DMS 273 treated with DMSO at 0.1 percent for 48 hours (cell line): ENCODE results near the gene THBS1.

Source experiments
- DNase-seq: peaks from one replicate; lab custom pipeline; 2025; lab: John Stamatoyannopoulos, UW

THBS1 gene

DNA sequence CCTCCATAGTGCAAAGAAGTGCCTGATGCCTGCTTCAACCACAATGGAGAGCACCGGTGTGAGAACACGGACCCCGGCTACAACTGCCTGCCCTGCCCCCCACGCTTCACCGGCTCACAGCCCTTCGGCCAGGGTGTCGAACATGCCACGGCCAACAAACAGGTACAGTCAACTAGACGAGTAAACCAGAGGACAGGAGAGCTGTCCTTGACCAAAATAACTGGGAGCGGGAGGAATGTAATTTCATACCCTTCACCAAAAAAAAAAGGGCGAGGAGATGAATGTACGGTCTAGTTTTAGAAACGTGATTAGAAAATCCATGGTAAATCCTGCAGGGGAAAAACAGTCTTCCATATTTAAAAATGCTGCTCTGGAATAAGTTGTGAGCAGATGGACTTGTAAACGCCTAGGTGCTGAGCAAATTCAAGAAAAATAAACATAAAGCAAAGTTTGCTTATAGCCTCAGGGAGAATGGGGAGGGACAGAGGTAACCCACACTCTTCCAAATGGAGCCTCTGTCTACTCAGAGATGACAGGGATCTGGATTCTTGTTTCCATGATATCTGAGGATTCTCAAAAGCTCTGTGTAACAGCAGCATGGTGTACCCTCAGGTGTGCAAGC is 8.4 kb downstream of the THBS1 start:
- DNase-seq, result no peak

DNA sequence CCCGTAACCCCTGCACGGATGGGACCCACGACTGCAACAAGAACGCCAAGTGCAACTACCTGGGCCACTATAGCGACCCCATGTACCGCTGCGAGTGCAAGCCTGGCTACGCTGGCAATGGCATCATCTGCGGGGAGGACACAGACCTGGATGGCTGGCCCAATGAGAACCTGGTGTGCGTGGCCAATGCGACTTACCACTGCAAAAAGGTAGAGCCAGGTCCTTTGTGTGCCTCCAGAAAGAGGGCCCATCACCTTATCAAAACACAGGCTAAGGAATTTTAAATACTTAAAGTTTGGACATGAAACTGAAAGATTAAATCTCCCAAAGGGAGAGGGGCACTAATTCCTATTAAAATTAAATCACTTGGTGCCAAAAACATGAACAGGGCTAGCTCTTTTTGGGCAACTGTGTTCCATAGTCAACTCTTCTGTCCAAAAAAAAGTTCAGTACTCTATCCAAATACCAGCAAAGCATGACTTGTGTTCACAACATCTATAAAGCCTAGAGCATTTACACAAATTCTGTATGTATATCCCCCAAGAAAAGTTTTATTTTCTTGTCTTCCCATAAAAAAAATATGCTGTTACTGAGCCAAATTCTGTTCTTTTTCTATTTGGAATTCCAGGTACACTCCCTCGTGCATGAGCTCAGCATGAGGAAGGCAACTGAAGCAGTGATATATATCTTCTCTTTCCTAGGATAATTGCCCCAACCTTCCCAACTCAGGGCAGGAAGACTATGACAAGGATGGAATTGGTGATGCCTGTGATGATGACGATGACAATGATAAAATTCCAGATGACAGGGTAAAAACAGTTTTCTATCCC is 9.2 kb downstream of the THBS1 start:
- DNase-seq, result no peak

DNA sequence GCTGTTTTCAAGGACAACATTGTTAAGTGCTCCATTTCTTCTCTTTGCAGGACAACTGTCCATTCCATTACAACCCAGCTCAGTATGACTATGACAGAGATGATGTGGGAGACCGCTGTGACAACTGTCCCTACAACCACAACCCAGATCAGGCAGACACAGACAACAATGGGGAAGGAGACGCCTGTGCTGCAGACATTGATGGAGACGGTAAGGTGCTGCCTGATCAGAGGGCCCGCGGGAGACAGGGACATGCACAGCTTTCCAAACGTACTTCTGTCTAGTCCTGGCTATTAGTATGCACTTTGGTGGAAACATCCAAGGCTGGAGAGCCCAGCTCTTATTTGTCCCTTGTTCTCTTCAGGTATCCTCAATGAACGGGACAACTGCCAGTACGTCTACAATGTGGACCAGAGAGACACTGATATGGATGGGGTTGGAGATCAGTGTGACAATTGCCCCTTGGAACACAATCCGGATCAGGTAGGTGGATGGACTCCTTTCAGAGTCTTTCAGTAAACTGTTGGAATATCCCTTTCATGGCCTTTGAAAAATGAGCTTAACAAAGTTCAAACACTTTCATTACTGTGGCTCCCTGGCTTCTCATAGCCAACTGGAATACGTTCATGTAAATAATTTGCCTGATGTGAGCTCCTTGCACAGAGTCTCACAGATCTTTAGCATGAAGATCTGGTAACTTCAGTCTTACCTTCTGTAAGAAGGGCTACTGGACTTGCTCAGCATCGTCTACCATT is 10.4 kb downstream of the THBS1 start:
- no peak for DNase-seq

DNA sequence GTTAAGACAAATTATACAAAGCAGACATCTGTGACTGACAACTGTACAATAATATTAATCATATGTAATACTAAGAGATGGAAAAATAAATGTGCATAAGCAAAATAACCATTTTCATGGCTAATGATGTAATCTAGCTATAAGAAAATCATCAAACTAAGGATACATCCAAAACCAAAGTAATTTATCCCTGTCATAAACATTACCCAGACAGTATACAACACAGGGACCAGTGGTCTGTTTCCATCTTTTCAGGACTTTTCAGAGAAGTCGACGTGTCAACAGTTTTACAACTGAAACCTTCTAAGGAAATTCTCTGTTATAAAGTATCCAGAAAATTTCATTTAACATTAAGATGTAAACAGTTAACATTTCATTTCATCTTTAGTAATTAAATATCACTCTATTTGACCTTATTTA is 11.0 kb downstream of the THBS1 start:
- no peak for DNase-seq

DNA sequence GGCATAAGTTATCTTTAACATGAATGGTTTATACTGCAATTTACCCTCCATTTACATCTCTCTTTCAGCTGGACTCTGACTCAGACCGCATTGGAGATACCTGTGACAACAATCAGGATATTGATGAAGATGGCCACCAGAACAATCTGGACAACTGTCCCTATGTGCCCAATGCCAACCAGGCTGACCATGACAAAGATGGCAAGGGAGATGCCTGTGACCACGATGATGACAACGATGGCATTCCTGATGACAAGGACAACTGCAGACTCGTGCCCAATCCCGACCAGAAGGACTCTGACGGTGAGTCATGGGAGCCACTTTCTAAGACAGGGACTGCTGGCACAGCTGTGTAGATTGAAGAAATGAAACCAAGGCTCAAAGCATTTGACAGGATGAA is 11.6 kb downstream of the THBS1 start:
- DNase-seq, result no peak

DNA sequence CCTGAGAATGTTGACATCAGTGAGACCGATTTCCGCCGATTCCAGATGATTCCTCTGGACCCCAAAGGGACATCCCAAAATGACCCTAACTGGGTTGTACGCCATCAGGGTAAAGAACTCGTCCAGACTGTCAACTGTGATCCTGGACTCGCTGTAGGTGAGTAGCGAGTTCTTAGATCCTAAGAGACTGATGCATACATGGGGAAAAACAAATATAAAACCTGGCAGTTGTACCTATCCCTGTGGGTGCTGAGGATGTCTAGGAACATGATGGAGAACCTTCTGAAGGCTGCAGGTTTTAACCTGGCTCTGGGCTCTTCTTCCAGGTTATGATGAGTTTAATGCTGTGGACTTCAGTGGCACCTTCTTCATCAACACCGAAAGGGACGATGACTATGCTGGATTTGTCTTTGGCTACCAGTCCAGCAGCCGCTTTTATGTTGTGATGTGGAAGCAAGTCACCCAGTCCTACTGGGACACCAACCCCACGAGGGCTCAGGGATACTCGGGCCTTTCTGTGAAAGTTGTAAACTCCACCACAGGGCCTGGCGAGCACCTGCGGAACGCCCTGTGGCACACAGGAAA is 12.3 kb downstream of the THBS1 start:
- no peak for DNase-seq

DNA sequence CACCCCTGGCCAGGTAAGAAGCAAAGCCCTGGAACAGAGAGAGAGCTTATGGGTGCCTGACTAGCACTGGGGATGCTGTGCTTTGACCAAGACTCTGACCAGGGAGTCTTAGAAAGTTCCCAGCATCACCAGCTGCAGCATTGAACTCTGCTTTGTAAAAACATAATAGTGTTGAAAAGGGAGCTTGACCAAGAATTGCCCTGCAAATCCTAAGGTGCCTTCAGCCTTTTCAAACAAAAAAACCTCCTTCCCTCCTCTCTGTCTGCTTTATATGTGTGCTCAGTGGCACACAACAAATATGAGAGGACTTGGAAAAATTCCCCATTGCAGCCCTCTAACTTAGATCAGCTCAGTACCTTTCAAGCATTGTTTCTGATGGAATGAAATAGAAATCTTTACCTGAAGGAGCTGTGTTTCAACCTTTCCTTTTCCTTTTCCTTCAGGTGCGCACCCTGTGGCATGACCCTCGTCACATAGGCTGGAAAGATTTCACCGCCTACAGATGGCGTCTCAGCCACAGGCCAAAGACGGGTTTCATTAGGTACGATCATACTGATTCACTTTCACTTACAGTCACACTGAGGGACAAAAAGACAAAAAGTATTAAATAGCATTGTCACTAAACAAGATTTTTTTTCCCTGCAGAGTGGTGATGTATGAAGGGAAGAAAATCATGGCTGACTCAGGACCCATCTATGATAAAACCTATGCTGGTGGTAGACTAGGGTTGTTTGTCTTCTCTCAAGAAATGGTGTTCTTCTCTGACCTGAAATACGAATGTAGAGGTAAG is 13.0 kb downstream of the THBS1 start:
- no peak for DNase-seq

DNA sequence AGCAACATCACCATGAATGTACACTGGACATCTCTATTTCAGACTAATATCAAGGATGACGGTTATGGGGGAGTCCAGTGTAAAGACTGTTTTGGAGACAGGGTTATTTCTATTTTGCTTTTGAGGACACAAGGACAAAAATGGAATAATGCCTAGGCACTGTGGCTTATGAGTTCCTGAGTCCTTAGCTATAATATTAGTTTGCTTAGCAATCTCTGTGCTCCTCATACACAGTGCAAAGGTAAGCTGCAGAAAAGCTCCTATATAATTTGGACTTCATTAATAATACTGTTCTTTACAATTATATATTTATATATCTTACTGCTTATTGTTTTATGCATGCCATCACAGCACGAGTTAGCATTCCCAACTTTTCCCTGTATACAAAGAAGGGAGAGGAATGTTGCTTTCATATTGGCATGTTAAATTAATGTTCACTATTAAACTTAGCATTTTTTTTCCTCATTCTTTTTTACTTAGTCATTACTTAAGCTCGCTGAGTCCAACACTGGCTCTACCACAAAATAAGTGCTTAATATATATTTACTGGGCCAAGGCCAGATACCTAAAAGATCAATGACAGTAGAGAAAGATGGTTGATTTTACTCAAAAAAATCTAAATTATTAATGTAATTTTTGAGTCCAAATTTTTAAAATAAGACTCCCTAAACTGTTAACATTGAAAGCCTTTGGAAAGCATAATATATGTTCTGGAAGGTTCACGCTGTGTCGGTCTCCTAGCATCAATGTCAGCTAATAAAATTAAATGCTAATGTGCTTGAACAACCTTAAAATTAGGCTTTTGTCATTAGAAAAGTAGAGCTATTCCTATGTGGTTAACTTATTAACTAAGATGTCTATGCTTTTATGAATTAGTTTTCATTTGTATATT is 13.8 kb downstream of the THBS1 start:
- DNase-seq, result no peak

DNA sequence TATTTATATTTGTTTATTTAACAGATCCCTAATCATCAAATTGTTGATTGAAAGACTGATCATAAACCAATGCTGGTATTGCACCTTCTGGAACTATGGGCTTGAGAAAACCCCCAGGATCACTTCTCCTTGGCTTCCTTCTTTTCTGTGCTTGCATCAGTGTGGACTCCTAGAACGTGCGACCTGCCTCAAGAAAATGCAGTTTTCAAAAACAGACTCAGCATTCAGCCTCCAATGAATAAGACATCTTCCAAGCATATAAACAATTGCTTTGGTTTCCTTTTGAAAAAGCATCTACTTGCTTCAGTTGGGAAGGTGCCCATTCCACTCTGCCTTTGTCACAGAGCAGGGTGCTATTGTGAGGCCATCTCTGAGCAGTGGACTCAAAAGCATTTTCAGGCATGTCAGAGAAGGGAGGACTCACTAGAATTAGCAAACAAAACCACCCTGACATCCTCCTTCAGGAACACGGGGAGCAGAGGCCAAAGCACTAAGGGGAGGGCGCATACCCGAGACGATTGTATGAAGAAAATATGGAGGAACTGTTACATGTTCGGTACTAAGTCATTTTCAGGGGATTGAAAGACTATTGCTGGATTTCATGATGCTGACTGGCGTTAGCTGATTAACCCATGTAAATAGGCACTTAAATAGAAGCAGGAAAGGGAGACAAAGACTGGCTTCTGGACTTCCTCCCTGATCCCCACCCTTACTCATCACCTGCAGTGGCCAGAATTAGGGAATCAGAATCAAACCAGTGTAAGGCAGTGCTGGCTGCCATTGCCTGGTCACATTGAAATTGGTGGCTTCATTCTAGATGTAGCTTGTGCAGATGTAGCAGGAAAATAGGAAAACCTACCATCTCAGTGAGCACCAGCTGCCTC is 14.7 kb downstream of the THBS1 start:
- no peak for DNase-seq

DNA sequence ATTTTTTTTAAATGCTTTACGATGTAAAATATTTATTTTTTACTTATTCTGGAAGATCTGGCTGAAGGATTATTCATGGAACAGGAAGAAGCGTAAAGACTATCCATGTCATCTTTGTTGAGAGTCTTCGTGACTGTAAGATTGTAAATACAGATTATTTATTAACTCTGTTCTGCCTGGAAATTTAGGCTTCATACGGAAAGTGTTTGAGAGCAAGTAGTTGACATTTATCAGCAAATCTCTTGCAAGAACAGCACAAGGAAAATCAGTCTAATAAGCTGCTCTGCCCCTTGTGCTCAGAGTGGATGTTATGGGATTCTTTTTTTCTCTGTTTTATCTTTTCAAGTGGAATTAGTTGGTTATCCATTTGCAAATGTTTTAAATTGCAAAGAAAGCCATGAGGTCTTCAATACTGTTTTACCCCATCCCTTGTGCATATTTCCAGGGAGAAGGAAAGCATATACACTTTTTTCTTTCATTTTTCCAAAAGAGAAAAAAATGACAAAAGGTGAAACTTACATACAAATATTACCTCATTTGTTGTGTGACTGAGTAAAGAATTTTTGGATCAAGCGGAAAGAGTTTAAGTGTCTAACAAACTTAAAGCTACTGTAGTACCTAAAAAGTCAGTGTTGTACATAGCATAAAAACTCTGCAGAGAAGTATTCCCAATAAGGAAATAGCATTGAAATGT is 15.6 kb downstream of the THBS1 start:
- DNase-seq, result no peak

DNA sequence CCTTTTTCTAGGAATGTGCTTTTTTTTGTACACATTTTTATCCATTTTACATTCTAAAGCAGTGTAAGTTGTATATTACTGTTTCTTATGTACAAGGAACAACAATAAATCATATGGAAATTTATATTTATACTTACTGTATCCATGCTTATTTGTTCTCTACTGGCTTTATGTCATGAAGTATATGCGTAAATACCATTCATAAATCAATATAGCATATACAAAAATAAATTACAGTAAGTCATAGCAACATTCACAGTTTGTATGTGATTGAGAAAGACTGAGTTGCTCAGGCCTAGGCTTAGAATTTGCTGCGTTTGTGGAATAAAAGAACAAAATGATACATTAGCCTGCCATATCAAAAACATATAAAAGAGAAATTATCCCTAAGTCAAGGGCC is 16.5 kb downstream of the THBS1 start:
- no peak for DNase-seq

DNA sequence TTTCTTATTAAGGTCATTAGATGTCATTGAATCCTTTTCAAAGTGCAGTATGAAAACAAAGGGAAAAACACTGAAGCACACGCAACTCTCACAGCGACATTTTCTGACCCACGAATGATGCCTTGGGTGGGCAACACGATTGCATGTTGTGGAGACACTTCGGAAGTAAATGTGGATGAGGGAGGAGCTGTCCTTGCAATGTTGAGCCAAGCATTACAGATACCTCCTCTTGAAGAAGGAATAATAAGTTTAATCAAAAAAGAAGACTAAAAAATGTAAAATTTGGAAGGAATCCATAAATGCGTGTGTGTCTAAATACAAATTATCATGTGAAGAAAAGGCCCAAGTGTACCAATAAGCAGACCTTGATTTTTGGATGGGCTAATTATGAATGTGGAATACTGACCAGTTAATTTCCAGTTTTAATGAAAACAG is 16.9 kb downstream of the THBS1 start:
- DNase-seq, result no peak

DNA sequence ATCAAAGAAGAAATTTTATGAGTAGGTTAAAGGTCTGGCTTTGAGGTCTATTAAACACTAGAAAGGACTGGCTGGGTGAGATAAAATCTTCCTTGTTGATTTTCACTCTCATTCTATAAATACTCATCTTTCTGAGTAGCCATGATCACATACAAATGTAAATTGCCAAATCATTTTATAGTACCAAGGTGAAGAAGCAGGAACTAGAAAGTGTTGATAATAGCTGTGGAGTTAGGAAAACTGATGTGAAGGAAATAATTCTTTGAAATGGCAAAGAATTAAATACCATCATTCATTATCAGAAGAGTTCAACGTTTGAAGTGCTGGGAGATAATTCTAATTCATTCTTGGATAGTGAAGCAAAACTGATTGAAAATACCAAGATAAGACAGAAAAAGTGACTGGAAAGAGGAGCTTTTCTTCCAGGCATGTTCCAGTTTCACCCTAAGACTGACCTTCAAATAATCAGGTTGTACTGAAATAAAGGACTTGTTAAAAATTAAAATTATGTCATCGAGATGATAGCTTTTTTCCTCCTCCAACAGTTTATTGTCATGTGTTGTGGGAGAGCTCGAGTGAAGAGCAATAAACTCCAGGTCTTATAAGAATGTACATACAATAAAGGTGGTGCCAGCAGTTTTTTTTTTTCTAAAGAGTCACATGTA is 17.4 kb downstream of the THBS1 start:
- no peak for DNase-seq

DNA sequence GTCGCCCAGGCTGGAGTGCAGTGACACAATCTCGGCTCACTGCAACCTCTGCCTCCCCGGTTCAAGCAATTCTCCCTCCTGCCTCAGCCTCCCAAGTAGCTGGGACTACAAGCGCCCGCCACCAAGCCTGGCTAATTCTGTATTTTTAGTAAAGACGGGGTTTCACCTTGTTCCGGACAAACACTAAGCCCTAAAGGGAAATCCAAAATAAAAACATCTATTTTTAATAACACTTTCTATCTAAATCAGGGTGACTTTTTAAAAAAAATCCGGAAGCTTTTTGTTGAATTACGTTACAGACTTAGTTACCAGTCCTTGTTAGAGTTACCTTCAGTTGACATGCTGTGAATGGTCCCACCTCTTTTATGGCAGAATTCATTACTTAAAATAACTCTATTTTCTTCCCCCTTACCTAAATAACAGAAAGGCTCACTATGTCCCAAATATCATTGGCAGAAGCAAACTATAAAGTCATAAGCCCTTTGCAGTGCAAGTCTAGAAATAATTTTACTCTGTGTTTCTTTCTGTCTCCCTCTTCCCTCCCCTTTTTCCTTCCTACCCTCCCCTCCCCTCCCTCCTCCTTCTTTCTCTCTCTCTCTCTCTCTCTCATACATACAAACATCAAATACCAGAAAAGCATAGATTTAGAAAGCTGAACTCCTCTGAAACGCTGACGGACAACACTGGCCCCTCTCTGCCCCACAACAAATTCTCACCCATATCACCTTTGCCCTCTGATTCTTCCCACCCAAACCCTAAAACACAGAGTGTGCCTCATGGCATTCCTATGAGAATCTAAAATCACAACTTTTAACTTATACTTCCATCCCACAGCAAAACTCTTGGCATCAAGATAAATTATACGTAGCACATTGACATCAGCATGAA is 18.3 kb downstream of the THBS1 start:
- DNase-seq, result no peak

DNA sequence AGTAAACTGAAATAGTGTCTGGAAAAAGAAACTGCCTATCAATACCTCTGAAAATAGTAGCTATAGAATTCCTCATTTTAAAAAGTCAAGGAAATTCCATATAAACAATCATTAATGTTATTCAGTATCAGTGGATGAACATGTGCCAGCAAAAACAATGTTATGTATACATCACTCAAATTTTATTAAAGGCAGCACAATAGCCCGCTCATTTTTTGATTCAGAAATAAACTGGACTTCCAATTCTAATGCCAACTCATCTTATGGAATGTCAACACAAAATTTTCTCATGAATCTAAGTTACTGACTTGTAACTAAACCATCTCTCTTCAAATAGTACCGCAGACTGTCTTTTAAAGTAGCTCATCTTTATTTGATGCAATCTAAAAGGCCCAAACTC is 19.0 kb downstream of the THBS1 start:
- DNase-seq, result no peak

DNA sequence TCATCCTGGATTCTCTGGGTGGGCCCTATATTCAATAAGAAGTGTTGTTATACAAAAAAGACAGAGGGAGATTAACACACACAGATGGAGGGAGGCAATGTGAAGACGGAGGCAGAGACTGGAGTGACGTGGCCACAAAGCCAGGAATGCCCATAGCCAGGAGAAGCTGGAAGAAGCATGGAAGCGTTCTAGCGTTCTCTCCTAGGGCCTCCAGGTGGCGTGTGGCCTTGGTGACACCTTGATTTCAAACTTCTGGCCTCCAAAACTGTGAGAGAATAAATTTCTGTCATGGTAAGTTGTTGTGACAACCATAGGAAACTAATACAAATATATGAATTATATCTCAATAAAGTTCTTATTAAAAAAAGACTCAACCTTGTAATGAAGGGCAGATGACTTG is 21.3 kb downstream of the THBS1 start:
- DNase-seq, result no peak

DNA sequence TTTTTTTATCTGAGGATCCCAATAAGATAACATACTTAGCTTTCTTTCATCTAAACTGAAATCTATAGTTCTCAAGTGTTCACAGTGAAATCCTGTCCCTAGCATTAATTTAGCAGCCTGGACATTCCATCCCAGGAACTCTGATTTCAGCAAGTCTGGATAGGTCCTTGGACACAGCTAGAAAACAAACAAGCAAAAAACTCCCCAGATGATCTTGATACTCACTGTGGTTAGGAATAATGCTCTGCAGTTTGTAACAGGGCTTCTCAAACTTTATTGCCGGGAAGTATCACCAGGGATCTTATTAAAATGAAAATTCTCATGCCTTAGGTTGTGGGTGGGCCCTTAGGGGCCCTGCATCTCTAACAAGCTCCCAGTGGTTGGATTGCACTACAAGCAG is 24.3 kb downstream of the THBS1 start:
- no peak for DNase-seq
